ENCODE measurements around the gene GMPR. TPM values are rescaled to one million over a fixed set of nuclear protein-coding genes. Genes with fewer than 3 reads are reported as not detected.

GMPR gene
- total RNA-seq, 1 donor from 2014 or later = 112 TPM

GRCh38 chr6:16288163-16288562 lies 49.8 kb downstream of the GMPR start:
- intact Hi-C loops (cut with micrococcal nuclease) = no loop called here
- ATAC-seq (no peak), DNase-seq (no peak)

- intact Hi-C loops (cut with micrococcal nuclease) = no loop called here
- DNase-seq = no peak
- ATAC-seq = no peak
Measured at GRCh38 chr6:16291739-16292138, 53.4 kb downstream of the GMPR start.

GRCh38 chr6:16292432-16292831 lies 54.0 kb downstream of the GMPR start:
- ATAC-seq (no peak), DNase-seq (no peak)
- intact Hi-C loops (cut with micrococcal nuclease) = no loop called here

- intact Hi-C loops (cut with micrococcal nuclease) = no loop called here
- no peak for ATAC-seq
- no peak for DNase-seq
Measured at GRCh38 chr6:16292942-16293341, 54.6 kb downstream of the GMPR start.

- intact Hi-C loops (cut with micrococcal nuclease) = no loop called here
- DNase-seq (no peak), ATAC-seq (no peak)
Measured at GRCh38 chr6:16294371-16294770, 56.0 kb downstream of the GMPR start.

GRCh38 chr6:16295060-16295459 lies 56.7 kb downstream of the GMPR start:
- intact Hi-C loops (cut with micrococcal nuclease) = no loop called here
- no peak for ATAC-seq
- DNase-seq = no peak

- no peak for DNase-seq
- intact Hi-C loops (cut with micrococcal nuclease) = no loop called here
- no peak for ATAC-seq
Measured at GRCh38 chr6:16295471-16295870, 57.1 kb downstream of the GMPR start.

GRCh38 chr6:16296061-16296670 lies 57.8 kb downstream of the GMPR start:
- intact Hi-C loops (cut with micrococcal nuclease) = no loop called here
- no peak for DNase-seq
- no peak for ATAC-seq

- intact Hi-C loops (cut with micrococcal nuclease) = no loop called here
- no peak for ATAC-seq
- no peak for DNase-seq
Measured at GRCh38 chr6:16299861-16300260, 61.5 kb downstream of the GMPR start.

GRCh38 chr6:16301511-16301910 lies 63.1 kb downstream of the GMPR start:
- intact Hi-C loops (cut with micrococcal nuclease) = no loop called here
- DNase-seq (no peak), ATAC-seq (no peak)

GRCh38 chr6:16302721-16303552 lies 64.5 kb downstream of the GMPR start:
- ATAC-seq = peak; percentile 22
- no peak for DNase-seq
- intact Hi-C loops (cut with micrococcal nuclease) = no loop called here

- no peak for DNase-seq
- no peak for ATAC-seq
- intact Hi-C loops (cut with micrococcal nuclease) = no loop called here
Measured at GRCh38 chr6:16305246-16305725, 66.9 kb downstream of the GMPR start.

GRCh38 chr6:16305788-16306187 lies 67.4 kb downstream of the GMPR start:
- intact Hi-C loops (cut with micrococcal nuclease) = no loop called here
- no peak for DNase-seq

GRCh38 chr6:16306334-16306733 lies 67.9 kb downstream of the GMPR start:
- intact Hi-C loops (cut with micrococcal nuclease) = no loop called here
- ATAC-seq (no peak), DNase-seq (no peak)

More at GRCh38 chr6:16305788-16306187, 67.4 kb downstream of the GMPR start:
- no peak for ATAC-seq

GRCh38 chr6:16311763-16312162 lies 73.4 kb downstream of the GMPR start:
- intact Hi-C loops (cut with micrococcal nuclease) = no loop called here

GRCh38 chr6:16313732-16314131 lies 75.3 kb downstream of the GMPR start:
- intact Hi-C loops (cut with micrococcal nuclease) = no loop called here
- DNase-seq = no peak

More at GRCh38 chr6:16311763-16312162, 73.4 kb downstream of the GMPR start:
- DNase-seq (no peak), ATAC-seq (peak; percentile 15)

GRCh38 chr6:16314296-16314695 lies 75.9 kb downstream of the GMPR start:
- ATAC-seq = no peak
- intact Hi-C loops (cut with micrococcal nuclease) = no loop called here
- DNase-seq = no peak

More at GRCh38 chr6:16313732-16314131, 75.3 kb downstream of the GMPR start:
- ATAC-seq = no peak

- DNase-seq (no peak), ATAC-seq (no peak)
- intact Hi-C loops (cut with micrococcal nuclease) = no loop called here
Measured at GRCh38 chr6:16316741-16317251, 78.4 kb downstream of the GMPR start.

GRCh38 chr6:16318538-16318937 lies 80.2 kb downstream of the GMPR start:
- DNase-seq = no peak
- ATAC-seq = no peak
- intact Hi-C loops (cut with micrococcal nuclease) = no loop called here

- DNase-seq (no peak), ATAC-seq (no peak)
- intact Hi-C loops (cut with micrococcal nuclease) = no loop called here
Measured at GRCh38 chr6:16318953-16319720, 80.8 kb downstream of the GMPR start.

All from left ventricle myocardium superior (tissue), 1 donor.